H1 (cell line): ENCODE results near the gene IRF2BP2.

Experiments
- CEBPB ChIP-seq: IDR thresholded peaks from 2 replicates; pipeline ENCODE4 v1.6.1; 2012; ENCODE audit warnings: low read depth, low read length
- CREB1 ChIP-seq: IDR thresholded peaks from 2 replicates; pipeline ENCODE4 v1.6.1; 2012; ENCODE audit warnings: inconsistent platforms
- EZH2 ChIP-seq: fragments of 200-600 bp; sonication (generic); IDR thresholded peaks from 2 replicates; pipeline ENCODE4 v1.7.1; 2012; ENCODE audit warnings: low read depth, mild to moderate bottlenecking, moderate library complexity, low read length, inconsistent platforms; ENCODE audit not compliant: severe bottlenecking
- POLR2A ChIP-seq, 2 experiments: IDR thresholded peaks; 1 replicate in 1 of 2; 2 replicates in 1 of 2; pipeline ENCODE4 v1.6.1; 2011; ENCODE audit warnings: low read depth in 2 of 2, low read length in 2 of 2, mild to moderate bottlenecking in 2 of 2; ENCODE audit errors: control extremely low read depth in 1 of 2
- POLR2AphosphoS5 ChIP-seq: IDR thresholded peaks from 2 replicates; pipeline ENCODE4 v1.6.1; 2011; ENCODE audit warnings: low read depth, low read length
- RAD21 ChIP-seq, 2 experiments: IDR thresholded peaks in 1 of 2; conservative IDR thresholded peaks in 1 of 2; 2 replicates each; pipeline ENCODE4 v1.6.1; 2011; ENCODE audit warnings: low read depth in 2 of 2, low read length in 2 of 2, improper control_type of control experiment in 1 of 2, inconsistent platforms in 1 of 2, mild to moderate bottlenecking in 1 of 2, moderate library complexity in 1 of 2
- RFX5 ChIP-seq: IDR thresholded peaks from 2 replicates; pipeline ENCODE4 v1.6.1; 2011; ENCODE audit warnings: low read depth, low read length, improper control_type of control experiment, borderline replicate concordance
- SIX5 ChIP-seq: IDR thresholded peaks from 2 replicates; pipeline ENCODE4 v1.6.1; 2011; ENCODE audit warnings: mild to moderate bottlenecking, low read depth, low read length
- TEAD4 ChIP-seq: IDR thresholded peaks from 2 replicates; pipeline ENCODE4 v1.6.1; 2012; ENCODE audit warnings: low read depth, low read length, inconsistent platforms, mixed read lengths
- TF ChIP-seq, protein P1 (sequence below), 3 experiments: IDR thresholded peaks; 1 replicate in 2 of 3; 2 replicates in 1 of 3; pipeline versions ENCODE4 v1.5.1 to v1.6.1; 2011; ENCODE audit warnings: low read length in 3 of 3, mild to moderate bottlenecking in 3 of 3, inconsistent platforms in 2 of 3, low read depth in 1 of 3, moderate library complexity in 1 of 3; ENCODE audit not compliant: insufficient read depth in 1 of 3; ENCODE audit errors: control extremely low read depth in 1 of 3
- TF ChIP-seq, protein P2 (sequence below): IDR thresholded peaks from 2 replicates; pipeline ENCODE4 v1.6.1; 2012; ENCODE audit warnings: inconsistent platforms

DNA sequence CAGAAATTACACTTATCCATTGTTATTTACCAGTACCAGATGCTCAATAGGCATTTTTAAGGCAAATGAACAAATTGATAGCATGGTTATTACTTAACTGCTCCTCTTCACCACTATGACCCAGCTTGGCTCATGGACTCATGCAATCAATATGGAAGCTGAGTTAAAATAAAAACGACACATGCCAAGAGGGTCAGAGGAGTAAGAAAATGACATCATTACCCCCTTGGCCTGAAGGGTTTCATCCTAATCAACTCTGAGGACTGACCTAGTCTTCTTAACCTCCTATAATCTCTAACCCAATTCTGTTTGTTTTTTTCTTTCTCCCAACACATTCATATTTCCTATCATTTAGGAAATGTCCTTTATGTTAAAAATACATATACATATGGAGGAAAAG lies 41.6 kb downstream of the IRF2BP2 start:
- TF ChIP-seq POLR2A (IDR thresholded peaks at IDR 0.05; ENCODE audit: control extremely low read depth in 1 of 2, low read depth in 2 of 2, low read length in 2 of 2): no peak
- TF ChIP-seq, protein P1, sequence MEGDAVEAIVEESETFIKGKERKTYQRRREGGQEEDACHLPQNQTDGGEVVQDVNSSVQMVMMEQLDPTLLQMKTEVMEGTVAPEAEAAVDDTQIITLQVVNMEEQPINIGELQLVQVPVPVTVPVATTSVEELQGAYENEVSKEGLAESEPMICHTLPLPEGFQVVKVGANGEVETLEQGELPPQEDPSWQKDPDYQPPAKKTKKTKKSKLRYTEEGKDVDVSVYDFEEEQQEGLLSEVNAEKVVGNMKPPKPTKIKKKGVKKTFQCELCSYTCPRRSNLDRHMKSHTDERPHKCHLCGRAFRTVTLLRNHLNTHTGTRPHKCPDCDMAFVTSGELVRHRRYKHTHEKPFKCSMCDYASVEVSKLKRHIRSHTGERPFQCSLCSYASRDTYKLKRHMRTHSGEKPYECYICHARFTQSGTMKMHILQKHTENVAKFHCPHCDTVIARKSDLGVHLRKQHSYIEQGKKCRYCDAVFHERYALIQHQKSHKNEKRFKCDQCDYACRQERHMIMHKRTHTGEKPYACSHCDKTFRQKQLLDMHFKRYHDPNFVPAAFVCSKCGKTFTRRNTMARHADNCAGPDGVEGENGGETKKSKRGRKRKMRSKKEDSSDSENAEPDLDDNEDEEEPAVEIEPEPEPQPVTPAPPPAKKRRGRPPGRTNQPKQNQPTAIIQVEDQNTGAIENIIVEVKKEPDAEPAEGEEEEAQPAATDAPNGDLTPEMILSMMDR (IDR thresholded peaks at IDR 0.05; ENCODE audit: control extremely low read depth in 1 of 3, insufficient read depth in 1 of 3, low read depth in 1 of 3, low read length in 3 of 3): no peak
- TF ChIP-seq RAD21 (IDR thresholded peaks at IDR 0.05 in 1 of 2, conservative IDR thresholded peaks at IDR 0.05 in 1 of 2; ENCODE audit: low read depth in 2 of 2, low read length in 2 of 2): no peak
- TF ChIP-seq CREB1: no peak
- TF ChIP-seq CEBPB: no peak
- no peak for TF ChIP-seq TEAD4
- no peak for TF ChIP-seq EZH2
- TF ChIP-seq, protein P2, sequence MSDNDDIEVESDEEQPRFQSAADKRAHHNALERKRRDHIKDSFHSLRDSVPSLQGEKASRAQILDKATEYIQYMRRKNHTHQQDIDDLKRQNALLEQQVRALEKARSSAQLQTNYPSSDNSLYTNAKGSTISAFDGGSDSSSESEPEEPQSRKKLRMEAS: no peak
- no peak for TF ChIP-seq RFX5
- TF ChIP-seq SIX5: no peak
- no peak for TF ChIP-seq POLR2AphosphoS5
